Stimulated activated CD4-positive, alpha-beta T cell treated with anti-CD3 and anti-CD28 coated beads, Interleukin-1b, Interleukin-23, amount 100 ng/mL, for 1 hour (primary cell): ENCODE data around the gene PGPEP1.

ENCODE experiments used
- DNase-seq, 2 donors: peaks; one replicate each; pipeline ENCODE4 v3.0.0-alpha.2; 2020; ENCODE audit warnings: low read depth in 2 of 2

PGPEP1 gene

DNA sequence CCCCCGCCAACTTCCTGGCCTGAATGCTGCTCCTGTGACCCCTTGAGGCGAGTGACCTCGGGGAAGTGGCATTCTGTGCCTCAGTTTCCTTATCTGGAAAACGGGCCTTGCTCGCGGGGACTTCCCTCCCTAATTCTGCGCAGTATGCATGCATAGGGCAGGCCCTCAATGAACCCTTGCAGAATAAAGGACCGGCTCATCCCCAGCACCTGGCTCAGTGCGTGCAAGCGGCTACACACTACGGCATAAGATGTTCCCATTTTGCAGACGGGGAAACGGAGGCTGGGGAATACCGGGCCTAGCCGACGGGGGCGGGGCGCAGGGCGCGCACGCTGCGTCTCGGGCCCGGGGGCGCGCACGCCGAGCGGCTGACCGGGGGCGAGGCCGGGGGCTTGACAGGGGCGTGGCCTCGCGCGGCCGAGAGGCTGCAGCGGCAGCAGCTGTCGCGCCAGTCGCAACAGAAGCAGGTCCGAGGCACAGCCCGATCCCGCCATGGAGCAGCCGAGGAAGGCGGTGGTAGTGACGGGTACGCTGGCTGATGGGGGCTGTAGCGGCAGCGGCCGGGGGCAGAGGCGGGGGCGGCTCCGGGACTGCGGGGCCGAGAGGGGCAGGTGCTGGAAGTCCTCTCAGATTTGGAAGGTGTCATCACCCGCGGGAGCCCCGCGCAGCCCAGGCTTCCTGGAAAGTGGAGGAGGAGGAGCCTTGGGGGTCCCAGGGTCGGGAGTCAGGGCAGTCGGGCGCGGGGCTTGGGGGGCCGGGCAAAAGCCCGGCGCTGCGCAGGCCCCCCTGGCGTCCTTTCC, at the start of gene PGPEP1:
PGPEP1 (plus strand) TSS at position 409 of the 800 bp plus-strand sequence; CDS start at position 493, 84 bp downstream.
- DNase-seq, result peak in 1 of 2 donors; percentile 30

GRCh38 chr19:18291019-18291524, 49.3 kb upstream of the PGPEP1 start:
- DNase-seq, result no peak

DNA sequence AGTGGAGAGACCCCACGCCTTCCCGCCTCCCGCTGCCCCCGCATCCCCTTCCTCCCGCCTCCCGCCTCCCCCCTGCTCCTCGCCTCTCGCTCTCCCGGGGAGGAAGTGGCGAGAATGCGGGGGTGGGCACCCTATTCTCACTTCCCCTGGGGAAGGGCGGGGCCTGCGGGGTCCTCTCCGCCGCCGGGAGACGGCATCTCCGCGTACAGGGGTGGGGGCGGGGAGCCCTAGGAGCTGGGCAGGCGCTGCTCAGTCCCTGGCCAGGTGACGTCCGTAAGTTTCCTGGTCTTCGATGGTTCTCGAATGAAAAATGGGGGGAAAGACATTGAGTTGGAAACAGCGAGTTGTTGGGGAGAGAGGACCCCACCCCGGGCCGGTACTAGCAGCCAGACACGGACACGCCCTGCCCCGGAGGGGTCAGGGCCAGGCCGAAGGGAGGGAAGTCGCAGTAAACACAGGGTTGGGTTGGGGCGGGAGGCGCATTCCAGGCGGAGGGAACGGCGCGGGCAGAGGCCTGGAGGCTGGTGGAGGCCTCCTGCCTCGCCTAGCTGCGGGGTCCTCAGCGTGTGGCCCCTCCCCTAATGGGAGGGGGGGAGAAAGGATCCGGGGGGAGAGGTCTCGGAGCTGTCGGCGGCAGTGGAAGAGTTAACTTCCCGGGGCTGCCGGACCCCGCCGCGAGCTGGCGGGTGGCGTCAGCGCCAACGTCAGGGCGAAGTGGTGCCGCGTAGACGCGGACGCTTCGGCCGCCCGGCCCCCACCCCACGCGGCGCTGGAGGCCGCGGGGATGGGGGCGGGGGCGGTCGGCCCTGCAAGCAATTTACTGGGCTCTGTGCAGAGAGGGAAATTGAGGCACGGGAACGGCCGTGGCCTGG, 48.6 kb upstream of the PGPEP1 start:
- no peak for DNase-seq

DNA sequence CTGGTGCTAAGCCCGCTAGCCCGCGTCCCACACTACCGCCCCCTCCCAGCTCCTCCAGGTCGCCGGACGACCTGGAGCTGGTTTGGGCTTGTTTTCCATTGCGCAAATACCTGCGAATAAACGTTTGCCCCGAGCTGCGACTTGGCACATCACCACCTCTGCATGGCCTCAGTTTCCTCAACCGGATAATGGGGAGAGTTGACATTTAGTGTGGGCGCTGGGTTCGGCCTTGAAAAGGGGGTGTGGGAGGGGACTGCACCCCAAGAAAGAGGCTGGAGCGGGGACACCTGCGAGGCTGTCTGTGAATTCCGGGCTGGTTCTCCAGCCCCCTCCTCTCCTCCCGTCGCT, 48.0 kb upstream of the PGPEP1 start:
- no peak for DNase-seq

- DNase-seq, result no peak
These were observed 47.4 kb upstream of the PGPEP1 start for GRCh38 chr19:18292810-18293641.

- DNase-seq, result no peak
These were observed 46.5 kb upstream of the PGPEP1 start for GRCh38 chr19:18293642-18294466.

- peak; percentile 73 to 77 for DNase-seq
These were observed 45.9 kb upstream of the PGPEP1 start for GRCh38 chr19:18294467-18294864.

GRCh38 chr19:18295034-18295451, 45.4 kb upstream of the PGPEP1 start:
- DNase-seq, result no peak

- no peak for DNase-seq
These were observed 43.1 kb upstream of the PGPEP1 start for GRCh38 chr19:18297308-18297707.

DNA sequence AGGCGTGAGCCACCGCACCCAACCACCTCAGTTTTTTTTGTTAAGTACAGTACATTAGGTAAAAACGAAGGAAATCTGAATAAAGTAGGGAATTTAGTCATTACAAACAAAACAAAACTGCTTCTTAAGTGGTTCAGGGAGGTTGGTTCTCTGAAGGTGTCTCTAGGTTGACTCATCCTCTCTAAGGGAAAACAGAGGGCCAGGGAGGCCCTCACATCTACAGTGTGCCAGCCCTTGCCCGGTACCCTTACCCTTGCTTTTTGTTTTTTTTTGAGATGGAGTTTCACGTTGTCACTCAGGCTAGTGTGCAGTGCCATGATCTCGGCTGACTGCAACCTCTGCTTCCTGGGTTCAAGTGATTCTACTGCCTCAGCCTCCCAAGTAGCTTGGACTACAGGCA, 41.8 kb upstream of the PGPEP1 start:
- no peak for DNase-seq

- no peak for DNase-seq
These were observed 40.7 kb upstream of the PGPEP1 start for GRCh38 chr19:18299654-18300053.

- no peak for DNase-seq
These were observed 39.3 kb upstream of the PGPEP1 start for GRCh38 chr19:18300930-18301717.

- no peak for DNase-seq
These were observed 38.7 kb upstream of the PGPEP1 start for GRCh38 chr19:18301718-18302111.

DNA sequence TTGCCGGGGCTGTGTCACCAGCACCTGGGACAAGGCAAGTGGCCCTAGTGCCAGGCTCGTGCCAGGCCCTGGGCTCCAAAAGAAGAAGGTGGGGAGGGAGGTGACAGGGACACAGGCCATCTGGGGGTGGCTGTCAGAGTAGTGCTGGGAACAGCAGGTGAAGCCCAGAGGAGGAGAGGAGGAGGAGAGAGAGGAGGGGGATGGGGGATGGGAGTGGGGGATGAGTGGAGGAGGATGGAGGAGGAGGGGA, 36.3 kb upstream of the PGPEP1 start:
- no peak for DNase-seq

DNA sequence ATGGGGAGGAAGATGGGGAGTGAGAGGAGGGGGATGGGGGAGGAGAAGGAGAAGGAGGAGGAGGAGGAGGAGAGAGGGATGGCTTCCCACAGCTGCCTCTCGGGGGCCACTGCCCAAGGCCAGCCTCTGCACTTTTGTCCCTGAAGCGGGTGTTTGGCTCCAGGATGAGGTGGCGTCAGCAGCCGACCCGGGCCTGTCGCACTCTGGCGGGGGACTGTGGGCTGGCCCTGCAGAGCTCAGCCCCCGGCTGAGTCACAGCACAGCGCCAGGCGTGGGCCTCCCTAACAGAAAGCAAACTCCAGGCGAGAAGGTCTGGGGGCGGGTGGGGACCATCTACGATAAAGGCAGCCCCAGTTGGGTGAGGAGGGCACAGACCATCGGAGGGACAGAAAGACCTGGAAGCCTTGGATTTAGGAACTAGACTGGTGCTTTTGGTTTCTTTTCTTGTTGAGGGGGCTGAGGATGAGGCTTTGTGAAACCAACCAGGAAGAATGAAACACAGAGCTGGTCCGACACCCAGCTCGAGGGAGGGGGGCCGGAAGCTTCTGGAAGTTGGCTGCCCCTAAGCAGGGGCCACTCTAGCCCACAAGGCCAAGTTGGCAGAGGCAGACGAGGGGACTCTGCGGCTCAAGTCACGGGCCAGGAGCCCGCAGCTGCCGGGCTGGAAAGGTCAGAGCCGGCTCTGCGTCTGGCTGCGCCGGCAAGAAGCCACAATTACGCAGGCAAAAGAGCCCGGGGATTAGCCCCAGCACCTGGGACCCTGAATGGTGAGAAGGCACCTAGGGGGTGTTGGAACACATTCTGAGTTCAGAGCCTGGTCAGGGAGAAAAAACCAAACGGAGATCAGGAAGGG, 35.7 kb upstream of the PGPEP1 start:
- peak; percentile 57 to 64 for DNase-seq

GRCh38 chr19:18306209-18306887, 34.0 kb upstream of the PGPEP1 start:
- no peak for DNase-seq

DNA sequence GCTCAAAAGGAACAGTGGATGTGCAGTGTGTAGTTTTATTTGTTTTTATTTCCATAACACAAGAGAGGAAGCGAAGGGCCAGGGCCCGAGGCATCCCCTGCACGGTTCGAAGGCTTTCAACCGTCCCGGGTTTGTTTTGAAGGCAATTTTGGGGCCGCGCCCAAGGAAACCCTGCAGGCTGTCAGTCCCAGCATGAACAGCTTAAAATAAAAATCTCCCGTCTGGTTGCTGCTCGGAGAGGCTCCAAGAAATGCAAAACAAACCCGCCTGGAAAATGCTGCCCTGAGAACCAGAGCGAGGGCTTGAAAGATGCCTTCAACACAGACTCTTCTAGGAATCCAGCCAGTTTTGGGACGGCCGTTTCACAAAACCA, 33.5 kb upstream of the PGPEP1 start:
- no peak for DNase-seq

- no peak for DNase-seq
These were observed 33.1 kb upstream of the PGPEP1 start for GRCh38 chr19:18307271-18307681.
